Smooth muscle cell (in vitro differentiated cells): Measurements from ENCODE around the gene OCLN. TPM values are rescaled to one million over a fixed set of nuclear protein-coding genes. Genes with fewer than 3 reads are reported as not detected.
A peak's percentile ranks its signal among the peaks of the same experiment; 100 is the strongest.
"Not testable (repeated sequence)": the region's sequence is repeated elsewhere in the genome, so short reads cannot be mapped to it uniquely, and the experiment has no call there.

Experiments used
- DNase-seq: peaks from one replicate; lab custom pipeline; 2025; ENCODE audit not compliant: unreplicated experiment; lab: John Stamatoyannopoulos, UW
- H2AFZ ChIP-seq: fragments of 200-600 bp; sonication (generic); 2 replicates; pipeline ENCODE4 v1.6.0; 2016; ENCODE audit warnings: antibody characterized with exemption, low read depth, mild to moderate bottlenecking
- H3F3A ChIP-seq: fragments of 200-600 bp; sonication (generic); 2 replicates; pipeline ENCODE4 v1.6.0; 2017; ENCODE audit warnings: antibody characterized with exemption, low read depth
- H3K27ac ChIP-seq: fragments of 200-600 bp; sonication (generic); 2 replicates; pipeline ENCODE4 v1.5.1; 2016; ENCODE audit warnings: low read depth, mild to moderate bottlenecking
- H3K27me3 ChIP-seq: fragments of 200-600 bp; sonication (generic); 2 replicates; pipeline ENCODE4 v1.6.1; 2016; ENCODE audit warnings: low read depth, mild to moderate bottlenecking
- H3K36me3 ChIP-seq: fragments of 200-600 bp; sonication (generic); 2 replicates; pipeline ENCODE4 v1.5.1; 2016; ENCODE audit warnings: low read depth
- H3K4me1 ChIP-seq: fragments of 200-600 bp; sonication (generic); 2 replicates; pipeline ENCODE4 v1.5.1; 2016; ENCODE audit warnings: low read depth
- H3K4me2 ChIP-seq: fragments of 200-600 bp; sonication (generic); 2 replicates; pipeline ENCODE4 v1.6.0; 2016; ENCODE audit warnings: mild to moderate bottlenecking
- H3K4me3 ChIP-seq: fragments of 200-600 bp; sonication (generic); 2 replicates; pipeline ENCODE4 v1.5.1; 2016; ENCODE audit warnings: mild to moderate bottlenecking
- H3K79me2 ChIP-seq: fragments of 200-600 bp; sonication (generic); 2 replicates; pipeline ENCODE4 v1.6.0; 2016; ENCODE audit warnings: low read depth, mild to moderate bottlenecking
- H3K9ac ChIP-seq: fragments of 200-600 bp; sonication (generic); 2 replicates; pipeline ENCODE4 v1.6.0; 2016; ENCODE audit warnings: low read depth
- H3K9me3 ChIP-seq: fragments of 200-600 bp; sonication (generic); replicated peaks from 2 replicates; pipeline ENCODE4 v1.5.1; 2016; ENCODE audit warnings: low read depth
- H4K20me1 ChIP-seq: fragments of 200-600 bp; sonication (generic); 2 replicates; pipeline ENCODE4 v1.6.0; 2016; ENCODE audit warnings: low read depth
- CTCF ChIP-seq: fragments of 200-600 bp; sonication (generic); IDR thresholded peaks from 2 replicates; pipeline ENCODE4 v1.5.1; 2017; ENCODE audit warnings: borderline replicate concordance, mild to moderate bottlenecking, antibody characterized with exemption; ENCODE audit not compliant: insufficient read depth, poor library complexity, severe bottlenecking
- WGBS: methylation state at CpG from one replicate; pipeline ENCODE4 v1.1.7; 2016; ENCODE audit warnings: low lambda C conversion rate; 5-methylcytosine and 5-hydroxymethylcytosine counted together
- polyA plus RNA-seq: library from polyadenylated mRNA; unstranded; fragments of >200 nt; fragmentation: Nextera tagmentation; extraction: Ambion mirVana; gene quantifications from 2 replicates; pipeline ENCODE4 v1.2.1, GENCODE V29; 2016
- total RNA-seq: library from RNA; depleted of rRNA; stranded (reverse); fragments of >200 nt; gene quantifications from 2 replicates; pipeline ENCODE4 v1.2.3, GENCODE V29; 2014

OCLN gene
- total and polyA plus RNA-seq, 2 experiments from 2014 or later, result 0.94 to 10.4 TPM

GRCh38 chr5:69509212-69509611 is 16.6 kb downstream of the OCLN start:
- H3K79me2 ChIP-seq, result no peaks in the 10 kb centered on the region
- WGBS, result 97% methylated on average over 6 of the region's 6 CpGs
- H3K4me1 ChIP-seq, result no peaks in the 10 kb centered on the region
- no peaks in the 10 kb centered on the region for H4K20me1 ChIP-seq
- no peak for TF ChIP-seq CTCF
- H3F3A ChIP-seq, result peaks cover 5% of the 10 kb centered on the region
- no peak overlapping the region for H3K9ac ChIP-seq
- H3K27me3 ChIP-seq, result no peaks in the 10 kb centered on the region
- no peak overlapping the region for H2AFZ ChIP-seq
- H3K36me3 ChIP-seq, result no peaks in the 10 kb centered on the region
- no peak overlapping the region for H3K27ac ChIP-seq
- no peaks in the 10 kb centered on the region for H3K9me3 ChIP-seq
- no peak for DNase-seq
- H3K4me2 ChIP-seq, result no peak overlapping the region
- no peak overlapping the region for H3K4me3 ChIP-seq

GRCh38 chr5:69510694-69511093 is 18.1 kb downstream of the OCLN start:
- Histone ChIP-seq H3K4me1 (no peaks in the 10 kb centered on the region), H3K27me3 (no peaks in the 10 kb centered on the region), H4K20me1 (no peaks in the 10 kb centered on the region), H3K27ac (no peak overlapping the region), H3K9ac (no peak overlapping the region), H3K79me2 (no peaks in the 10 kb centered on the region), H3K4me3 (no peak overlapping the region), H2AFZ (no peak overlapping the region), H3K9me3 (no peaks in the 10 kb centered on the region), H3K4me2 (no peak overlapping the region), H3F3A (peaks cover 5% of the 10 kb centered on the region), H3K36me3 (no peaks in the 10 kb centered on the region)
- 91% methylated on average over 2 of the region's 2 CpGs for WGBS
- no peak for TF ChIP-seq CTCF
- no peak for DNase-seq

- H3K4me3 ChIP-seq, result no peak overlapping the region
- H3K9ac ChIP-seq, result no peak overlapping the region
Measured at GRCh38 chr5:69512740-69513260, 20.2 kb downstream of the OCLN start.

GRCh38 chr5:69515570-69515969 is 23.0 kb downstream of the OCLN start:
- DNase-seq, H3K79me2 ChIP-seq, H4K20me1 ChIP-seq, H3K4me2 ChIP-seq, H3K27me3 ChIP-seq, H3K9me3 ChIP-seq, H2AFZ ChIP-seq, H3K9ac ChIP-seq, H3K27ac ChIP-seq, H3K4me1 ChIP-seq, H3F3A ChIP-seq, H3K4me3 ChIP-seq, H3K36me3 ChIP-seq: not testable (repeated sequence)
- WGBS, result 99% methylated on average over 17 of the region's 30 CpGs

More at GRCh38 chr5:69512740-69513260, 20.2 kb downstream of the OCLN start:
- WGBS, result 83% methylated on average over 2 of the region's 2 CpGs
- H4K20me1 ChIP-seq, result no peaks in the 10 kb centered on the region
- H3K36me3 ChIP-seq, result no peaks in the 10 kb centered on the region
- H3K79me2 ChIP-seq, result no peaks in the 10 kb centered on the region
- H3K4me2 ChIP-seq, result peak overlapping the region; percentile 4
- H3K4me1 ChIP-seq, result no peaks in the 10 kb centered on the region
- H3F3A ChIP-seq, result peaks cover 5% of the 10 kb centered on the region
- H3K27ac ChIP-seq, result peak overlapping the region; percentile 6
- TF ChIP-seq CTCF, result no peak
- DNase-seq, result no peak
- no peaks in the 10 kb centered on the region for H3K27me3 ChIP-seq
- no peaks in the 10 kb centered on the region for H3K9me3 ChIP-seq
- H2AFZ ChIP-seq, result no peak overlapping the region
